ENCODE results near the gene ZNF256. TPM values are rescaled to one million over a fixed set of nuclear protein-coding genes. Genes with fewer than 3 reads are reported as not detected.
"Not testable (repeated sequence)": the region's sequence is repeated elsewhere in the genome, so short reads cannot be mapped to it uniquely, and the experiment has no call there.

The ZNF256 gene
- total and polyA plus RNA-seq, 9 of the 15 experiments (the other 6 are each of a cell fraction or from before 2014, with no cell fraction given): 0.07 to 0.36 (median 0.21) TPM; not detected in 1

DNA sequence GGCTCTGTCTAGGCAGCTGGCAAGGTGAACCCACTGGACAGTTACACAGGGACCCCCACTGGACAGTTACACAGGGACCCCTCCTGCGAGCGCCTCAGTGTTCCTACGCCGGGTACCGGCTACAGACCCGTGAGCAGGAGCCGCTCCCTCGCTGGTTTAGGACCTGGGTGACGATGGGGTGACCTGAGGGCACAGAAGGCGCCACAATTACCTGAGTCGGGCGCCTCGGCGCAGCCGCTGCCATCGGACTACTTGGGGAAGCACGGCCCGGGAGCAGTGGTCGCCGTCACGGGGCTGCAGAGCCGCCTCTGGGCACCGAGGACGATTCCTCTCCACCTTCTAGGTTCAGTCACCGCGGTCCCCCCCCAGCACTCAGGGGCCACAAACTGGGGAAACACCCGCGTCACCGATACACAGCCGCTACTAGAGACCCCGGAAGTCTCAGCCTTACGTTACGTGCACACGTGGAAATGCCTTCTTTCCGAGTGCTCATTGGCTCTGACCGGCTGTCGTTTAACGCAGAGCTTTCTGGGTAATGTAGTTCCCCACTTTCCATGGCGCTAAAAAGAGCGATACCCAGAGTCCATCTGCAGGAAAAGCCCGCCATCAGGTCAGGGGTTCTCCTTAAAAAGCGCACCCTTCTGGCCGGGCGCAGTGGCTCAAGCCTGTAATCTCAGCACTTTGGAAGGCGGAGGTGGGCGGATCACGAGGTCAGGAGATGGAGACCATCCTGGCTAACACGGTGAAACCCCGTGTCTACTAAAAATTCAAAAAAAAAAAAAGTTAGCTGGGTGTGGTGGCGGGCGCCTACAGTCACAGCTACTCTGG, 31.1 kb downstream of the ZNF256 start, which contains the start of gene ZNF417:
Gene ZNF417, minus strand, starts transcription at position 425 of the 828 bp plus-strand sequence. Its CDS starts 181 bp downstream, at position 244.
- 3% methylated on average over 41 of the region's 51 CpGs for WGBS (ENCODE audit: insufficient coverage, low coverage, missing lambda C conversion rate)
- H3K27me3 ChIP-seq (ENCODE audit: control insufficient read depth in 2 of 2, insufficient read depth in 2 of 2, low read length in 2 of 2); H3K9me1 ChIP-seq (ENCODE audit: control insufficient read depth, insufficient read depth, low read length); CTCF ChIA-PET (ENCODE audit: low intra/inter-chr PET ratio); H3K9me3 ChIP-seq (replicated peaks; ENCODE audit: control insufficient read depth, insufficient read depth, low read depth, low read length); intact Hi-C loops (cut with micrococcal nuclease); H4K20me1 ChIP-seq (replicated peaks; ENCODE audit: control insufficient read depth, insufficient read depth, low read length); in situ Hi-C loops (cut with MboI); H3K4me1 ChIP-seq (replicated peaks in 1 of 2; ENCODE audit: control insufficient read depth in 2 of 2, insufficient read depth in 2 of 2, low read length in 2 of 2); H3K36me3 ChIP-seq (ENCODE audit: control insufficient read depth, insufficient read depth, low read length): not testable (repeated sequence)
- Histone ChIP-seq H3K27ac (ENCODE audit: extremely low read depth, low read depth, low read length) (peak within 1 kb of the TSS; percentile 64; the same call in 2 of the 3 replicates), H3K4me3 (peak within 1 kb of the TSS; percentile 67), H3K79me2 (ENCODE audit: control insufficient read depth, insufficient read depth, low read length) (peaks cover 11% of the 10 kb centered on the region; the same call in 2 of the 3 replicates), H3K9ac (ENCODE audit: insufficient read depth in 1 of 2, low read depth in 2 of 2, low read length in 2 of 2) (peak within 1 kb of the TSS; percentile 75 to 90), H3K4me2 (ENCODE audit: insufficient read depth, low read length) (peak within 1 kb of the TSS; percentile 74), H2AFZ (ENCODE audit: low read depth, low read length) (peak within 1 kb of the TSS; percentile 73)
- DNase-seq (ENCODE audit: extremely low read depth in 1 of 4, low spot score in 3 of 4) (peak; percentile 90 to 93 (median 92)), FAIRE-seq (peak; percentile 100), ATAC-seq (peak; percentile 100)
- POLR2A ChIA-PET: interaction anchor here (0.6 to 1.9 kb wide), 4 partner anchors 9 to 267 kb away, joined by 3 to 6 read pairs (median 4); partner anchors contain the start of gene ZNF418
- TSS peak; percentile 72 for BruUV-seq (replicated peaks)
- TF ChIP-seq E2F3 (CRISPR knock-in tag; IDR thresholded peaks at IDR 0.05) (peak; percentile 89), POLR2G (IDR thresholded peaks at IDR 0.05; ENCODE audit: low read depth, low read length) (peak; percentile 79), SUPT5H (IDR thresholded peaks at IDR 0.05) (peak; percentile 54), FOS (IDR thresholded peaks at IDR 0.05; ENCODE audit: extremely low read depth, insufficient read length) (peak; percentile 52), SP2 (IDR thresholded peaks at IDR 0.05; ENCODE audit: extremely low read depth, low read depth, low read length, poor library complexity, severe bottlenecking) (peak; percentile 33), MBD2 (IDR thresholded peaks at IDR 0.05; ENCODE audit: borderline replicate concordance, low read depth) (peak; percentile 95), RAD21 (CRISPR knock-in tag; conservative IDR thresholded peaks at IDR 0.05 in 1 of 2, IDR thresholded peaks at IDR 0.05 in 1 of 2) (peak; percentile 11 to 55; a peak in 2 of 4 replicates), SIN3A (IDR thresholded peaks at IDR 0.05; ENCODE audit: borderline replicate concordance in 2 of 2, control insufficient read depth in 1 of 2, low read depth in 2 of 2, low read length in 2 of 2) (peak in 1 of 2 experiments; percentile 60; a peak in 1 of 4 replicates), PHF8 (IDR thresholded peaks at IDR 0.05; ENCODE audit: borderline replicate concordance, low read length) (peak; percentile 65; the same call in 1 of the 2 replicates)
- TF ChIP-seq, protein P1, sequence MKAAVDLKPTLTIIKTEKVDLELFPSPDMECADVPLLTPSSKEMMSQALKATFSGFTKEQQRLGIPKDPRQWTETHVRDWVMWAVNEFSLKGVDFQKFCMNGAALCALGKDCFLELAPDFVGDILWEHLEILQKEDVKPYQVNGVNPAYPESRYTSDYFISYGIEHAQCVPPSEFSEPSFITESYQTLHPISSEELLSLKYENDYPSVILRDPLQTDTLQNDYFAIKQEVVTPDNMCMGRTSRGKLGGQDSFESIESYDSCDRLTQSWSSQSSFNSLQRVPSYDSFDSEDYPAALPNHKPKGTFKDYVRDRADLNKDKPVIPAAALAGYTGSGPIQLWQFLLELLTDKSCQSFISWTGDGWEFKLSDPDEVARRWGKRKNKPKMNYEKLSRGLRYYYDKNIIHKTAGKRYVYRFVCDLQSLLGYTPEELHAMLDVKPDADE (conservative IDR thresholded peaks at IDR 0.05; ENCODE audit: control insufficient read depth, low read depth, low read length): 0 out of 2 replicates have a peak, but pooled peaks have one; percentile 45
- TF ChIP-seq, protein P2, sequence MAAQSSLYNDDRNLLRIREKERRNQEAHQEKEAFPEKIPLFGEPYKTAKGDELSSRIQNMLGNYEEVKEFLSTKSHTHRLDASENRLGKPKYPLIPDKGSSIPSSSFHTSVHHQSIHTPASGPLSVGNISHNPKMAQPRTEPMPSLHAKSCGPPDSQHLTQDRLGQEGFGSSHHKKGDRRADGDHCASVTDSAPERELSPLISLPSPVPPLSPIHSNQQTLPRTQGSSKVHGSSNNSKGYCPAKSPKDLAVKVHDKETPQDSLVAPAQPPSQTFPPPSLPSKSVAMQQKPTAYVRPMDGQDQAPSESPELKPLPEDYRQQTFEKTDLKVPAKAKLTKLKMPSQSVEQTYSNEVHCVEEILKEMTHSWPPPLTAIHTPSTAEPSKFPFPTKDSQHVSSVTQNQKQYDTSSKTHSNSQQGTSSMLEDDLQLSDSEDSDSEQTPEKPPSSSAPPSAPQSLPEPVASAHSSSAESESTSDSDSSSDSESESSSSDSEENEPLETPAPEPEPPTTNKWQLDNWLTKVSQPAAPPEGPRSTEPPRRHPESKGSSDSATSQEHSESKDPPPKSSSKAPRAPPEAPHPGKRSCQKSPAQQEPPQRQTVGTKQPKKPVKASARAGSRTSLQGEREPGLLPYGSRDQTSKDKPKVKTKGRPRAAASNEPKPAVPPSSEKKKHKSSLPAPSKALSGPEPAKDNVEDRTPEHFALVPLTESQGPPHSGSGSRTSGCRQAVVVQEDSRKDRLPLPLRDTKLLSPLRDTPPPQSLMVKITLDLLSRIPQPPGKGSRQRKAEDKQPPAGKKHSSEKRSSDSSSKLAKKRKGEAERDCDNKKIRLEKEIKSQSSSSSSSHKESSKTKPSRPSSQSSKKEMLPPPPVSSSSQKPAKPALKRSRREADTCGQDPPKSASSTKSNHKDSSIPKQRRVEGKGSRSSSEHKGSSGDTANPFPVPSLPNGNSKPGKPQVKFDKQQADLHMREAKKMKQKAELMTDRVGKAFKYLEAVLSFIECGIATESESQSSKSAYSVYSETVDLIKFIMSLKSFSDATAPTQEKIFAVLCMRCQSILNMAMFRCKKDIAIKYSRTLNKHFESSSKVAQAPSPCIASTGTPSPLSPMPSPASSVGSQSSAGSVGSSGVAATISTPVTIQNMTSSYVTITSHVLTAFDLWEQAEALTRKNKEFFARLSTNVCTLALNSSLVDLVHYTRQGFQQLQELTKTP (IDR thresholded peaks at IDR 0.05; ENCODE audit: low read depth in 1 of 2, partially characterized antibody in 2 of 2): peak in 1 of 2 experiments; percentile 92
- TF ChIP-seq, protein P3, sequence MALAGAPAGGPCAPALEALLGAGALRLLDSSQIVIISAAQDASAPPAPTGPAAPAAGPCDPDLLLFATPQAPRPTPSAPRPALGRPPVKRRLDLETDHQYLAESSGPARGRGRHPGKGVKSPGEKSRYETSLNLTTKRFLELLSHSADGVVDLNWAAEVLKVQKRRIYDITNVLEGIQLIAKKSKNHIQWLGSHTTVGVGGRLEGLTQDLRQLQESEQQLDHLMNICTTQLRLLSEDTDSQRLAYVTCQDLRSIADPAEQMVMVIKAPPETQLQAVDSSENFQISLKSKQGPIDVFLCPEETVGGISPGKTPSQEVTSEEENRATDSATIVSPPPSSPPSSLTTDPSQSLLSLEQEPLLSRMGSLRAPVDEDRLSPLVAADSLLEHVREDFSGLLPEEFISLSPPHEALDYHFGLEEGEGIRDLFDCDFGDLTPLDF (CRISPR knock-in tag; IDR thresholded peaks at IDR 0.05): peak; percentile 93

Data from K562 (cell line).